ENCODE results near the gene CCDC171.
"Not testable (repeated sequence)": the region's sequence is repeated elsewhere in the genome, so short reads cannot be mapped to it uniquely, and the experiment has no call there.

The CCDC171 gene

GRCh38 chr9:15552636-15553527 is at the start of gene CCDC171:
CCDC171 (plus strand) TSS chr9:15553043; CDS start chr9:15564089, 11,046 bp downstream.
- peak; percentile 92 to 95 for DNase-seq

GRCh38 chr9:15505921-15506320 is 46.9 kb upstream of the CCDC171 start:
- peak; percentile 32 to 55 for DNase-seq

GRCh38 chr9:15509931-15510788 is 42.7 kb upstream of the CCDC171 start:
- DNase-seq = no peak

- peak; percentile 73 to 82 for DNase-seq
Measured at GRCh38 chr9:15510789-15511575, 41.9 kb upstream of the CCDC171 start, which contains the start of gene PSIP1. PSIP1 (minus strand) TSS chr9:15510970; CDS start chr9:15510188, 782 bp downstream.

- peak in 1 of 2 experiments; percentile 23 for DNase-seq
Measured at GRCh38 chr9:15512204-15512603, 40.6 kb upstream of the CCDC171 start.

GRCh38 chr9:15512889-15513288 is 40.0 kb upstream of the CCDC171 start:
- no peak for DNase-seq

GRCh38 chr9:15513335-15513734 is 39.5 kb upstream of the CCDC171 start:
- DNase-seq = peak in 1 of 2 experiments; percentile 27

- no peak for DNase-seq
Measured at GRCh38 chr9:15519831-15520230, 33.0 kb upstream of the CCDC171 start.

- DNase-seq = no peak
Measured at GRCh38 chr9:15521254-15521653, 31.6 kb upstream of the CCDC171 start.

GRCh38 chr9:15522130-15522755 is 30.6 kb upstream of the CCDC171 start:
- no peak for DNase-seq

- DNase-seq = no peak
Measured at GRCh38 chr9:15524845-15525455, 27.9 kb upstream of the CCDC171 start.

GRCh38 chr9:15525958-15526357 is 26.9 kb upstream of the CCDC171 start:
- DNase-seq = no peak

GRCh38 chr9:15527035-15527434 is 25.8 kb upstream of the CCDC171 start:
- DNase-seq = not testable (repeated sequence)

- DNase-seq = no peak
Measured at GRCh38 chr9:15529566-15530324, 23.1 kb upstream of the CCDC171 start.

GRCh38 chr9:15531380-15531779 is 21.5 kb upstream of the CCDC171 start:
- no peak for DNase-seq

- no peak for DNase-seq
Measured at GRCh38 chr9:15541872-15542271, 11.0 kb upstream of the CCDC171 start.

GRCh38 chr9:15542624-15543023 is 10.2 kb upstream of the CCDC171 start:
- DNase-seq = no peak

GRCh38 chr9:15543047-15543813 is 9.6 kb upstream of the CCDC171 start:
- peak; percentile 37 to 45 for DNase-seq

- peak; percentile 15 to 19 for DNase-seq
Measured at GRCh38 chr9:15549611-15550010, 3.2 kb upstream of the CCDC171 start.

- DNase-seq = no peak
Measured at GRCh38 chr9:15553528-15553898, 670 bp downstream of the CCDC171 start.

Data from AML-193 (cell line).